ENCODE results near the gene NAGLU.

The NAGLU gene

GRCh38 chr17:42514867-42515266, 21.2 kb upstream of the NAGLU start:
- Histone ChIP-seq H3K27ac (ENCODE audit: poor library complexity, severe bottlenecking) (no peak overlapping the region), H3K9me3 (ENCODE audit: severe bottlenecking) (no peaks in the 10 kb centered on the region), H3K27me3 (ENCODE audit: insufficient read depth, poor library complexity, severe bottlenecking) (no peaks in the 10 kb centered on the region), H3K4me3 (ENCODE audit: severe bottlenecking) (no peak overlapping the region), H3K36me3 (ENCODE audit: low read depth) (no peaks in the 10 kb centered on the region), H3K4me1 (ENCODE audit: insufficient read depth, poor library complexity, severe bottlenecking) (peaks cover 24% of the 10 kb centered on the region)
- DNase-seq (ENCODE audit: low spot score) (no peak), ATAC-seq (ENCODE audit: low read depth) (no peak)
- TF ChIP-seq CTCF (IDR thresholded peaks at IDR 0.05; ENCODE audit: poor library complexity, severe bottlenecking): no peak

DNA sequence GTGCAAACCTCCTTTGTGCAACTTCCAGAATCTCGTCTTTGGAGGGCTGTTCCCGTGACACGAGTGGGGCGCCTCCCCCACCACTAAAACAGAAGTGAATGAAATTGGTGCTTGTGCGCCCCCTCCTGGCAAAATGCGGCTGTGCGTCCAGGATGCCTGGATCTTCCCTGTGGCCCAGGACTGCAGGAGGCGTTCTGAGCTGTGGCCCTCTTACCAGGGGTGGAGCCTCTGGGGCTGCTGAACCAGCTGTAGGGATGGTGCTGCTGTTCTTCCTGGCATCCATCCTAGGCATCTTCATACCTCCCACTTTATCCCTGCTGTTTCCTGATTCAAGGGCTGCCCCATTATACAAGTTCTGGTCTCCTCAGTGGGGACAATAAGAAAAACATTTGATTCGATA, 18.5 kb upstream of the NAGLU start:
- no peaks in the 10 kb centered on the region for H3K27me3 ChIP-seq (ENCODE audit: insufficient read depth, poor library complexity, severe bottlenecking)
- H3K4me1 ChIP-seq (ENCODE audit: insufficient read depth, poor library complexity, severe bottlenecking): peaks cover 38% of the 10 kb centered on the region
- peak; percentile 95 for TF ChIP-seq CTCF (IDR thresholded peaks at IDR 0.05; ENCODE audit: poor library complexity, severe bottlenecking)
- 0 out of 2 replicates have a peak, but pooled peaks cover 3% of the 10 kb centered on the region for H3K36me3 ChIP-seq (ENCODE audit: low read depth)
- H3K27ac ChIP-seq (ENCODE audit: poor library complexity, severe bottlenecking): peak overlapping the region; percentile 97
- H3K9me3 ChIP-seq (ENCODE audit: severe bottlenecking): no peaks in the 10 kb centered on the region
- DNase-seq (ENCODE audit: low spot score) (no peak), ATAC-seq (ENCODE audit: low read depth) (peak; percentile 70)
- no peak overlapping the region for H3K4me3 ChIP-seq (ENCODE audit: severe bottlenecking)

GRCh38 chr17:42518046-42518754, 17.8 kb upstream of the NAGLU start:
- H3K4me1 ChIP-seq (ENCODE audit: insufficient read depth, poor library complexity, severe bottlenecking): peaks cover 38% of the 10 kb centered on the region
- H3K36me3 ChIP-seq (ENCODE audit: low read depth): 0 out of 2 replicates have a peak, but pooled peaks cover 3% of the 10 kb centered on the region
- H3K27ac ChIP-seq (ENCODE audit: poor library complexity, severe bottlenecking): peak overlapping the region; percentile 97
- no peaks in the 10 kb centered on the region for H3K27me3 ChIP-seq (ENCODE audit: insufficient read depth, poor library complexity, severe bottlenecking)
- no peak for TF ChIP-seq CTCF (IDR thresholded peaks at IDR 0.05; ENCODE audit: poor library complexity, severe bottlenecking)
- H3K9me3 ChIP-seq (ENCODE audit: severe bottlenecking): no peaks in the 10 kb centered on the region
- H3K4me3 ChIP-seq (ENCODE audit: severe bottlenecking): no peak overlapping the region
- DNase-seq (ENCODE audit: low spot score) (peak; percentile 85), ATAC-seq (ENCODE audit: low read depth) (peak; percentile 37)

DNA sequence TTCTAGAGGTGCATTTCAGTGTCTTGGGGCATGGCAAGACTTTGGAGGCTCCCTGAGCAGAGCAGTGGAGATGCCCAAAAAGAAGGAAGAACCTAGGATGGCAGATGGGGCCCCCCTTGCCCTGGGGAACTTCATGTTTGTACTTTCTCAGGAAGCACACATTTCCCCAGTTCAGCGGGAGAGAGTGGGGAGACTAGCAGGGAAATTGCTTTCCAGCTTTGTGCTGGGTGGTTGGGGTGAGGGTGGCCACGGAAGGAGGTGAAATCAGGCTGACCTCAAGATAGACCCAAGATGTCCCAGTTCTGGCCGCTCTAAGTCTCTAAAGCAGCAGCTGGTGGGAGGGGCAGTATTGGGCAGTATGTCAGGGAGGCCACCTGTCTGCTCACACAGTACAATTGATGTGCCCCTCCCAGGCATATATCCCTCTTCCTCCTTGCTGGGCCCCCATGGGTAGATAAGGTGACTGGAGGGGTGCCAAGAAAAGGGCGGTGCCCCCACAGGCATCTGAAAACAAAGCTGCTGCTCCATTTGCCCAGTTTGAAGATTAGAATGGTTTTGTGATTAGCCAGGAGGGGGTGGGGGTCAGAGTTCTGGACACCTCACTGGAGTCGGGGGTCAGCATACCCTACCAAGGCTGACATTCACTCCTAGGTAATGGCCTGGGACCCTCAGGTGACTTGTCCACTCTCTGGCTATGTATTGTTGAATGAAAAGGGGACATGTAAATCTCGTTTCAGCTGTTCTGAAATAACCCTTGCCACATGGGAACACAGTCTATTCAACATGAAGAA, 17.1 kb upstream of the NAGLU start:
- ATAC-seq (ENCODE audit: low read depth) (peak; percentile 3; the same call in 1 of the 3 replicates), DNase-seq (ENCODE audit: low spot score) (no peak)
- Histone ChIP-seq H3K27me3 (ENCODE audit: insufficient read depth, poor library complexity, severe bottlenecking) (no peaks in the 10 kb centered on the region), H3K9me3 (ENCODE audit: severe bottlenecking) (no peaks in the 10 kb centered on the region), H3K36me3 (ENCODE audit: low read depth) (0 out of 2 replicates have a peak, but pooled peaks cover 3% of the 10 kb centered on the region), H3K27ac (ENCODE audit: poor library complexity, severe bottlenecking) (peak overlapping the region; percentile 97), H3K4me3 (ENCODE audit: severe bottlenecking) (no peak overlapping the region), H3K4me1 (ENCODE audit: insufficient read depth, poor library complexity, severe bottlenecking) (peaks cover 38% of the 10 kb centered on the region)
- TF ChIP-seq CTCF (IDR thresholded peaks at IDR 0.05; ENCODE audit: poor library complexity, severe bottlenecking): no peak
